Stomach smooth muscle (tissue), 2 donors: ENCODE measurements around the gene CHCT1.

Experiments used
- H3K27ac ChIP-seq: one replicate; pipeline ENCODE4 v1.7.0; 2013; ENCODE audit warnings: mild to moderate bottlenecking, low read length, inconsistent platforms
- H3K27me3 ChIP-seq, 2 donors: one replicate each; pipeline ENCODE4 v1.7.0; 2013; ENCODE audit warnings: low read length in 2 of 2; ENCODE audit not compliant: insufficient read depth in 2 of 2, control insufficient read depth in 1 of 2
- H3K36me3 ChIP-seq, 2 donors: one replicate each; pipeline ENCODE4 v1.7.0; 2013; ENCODE audit warnings: low read length in 2 of 2; ENCODE audit not compliant: control insufficient read depth in 2 of 2, insufficient read depth in 2 of 2
- H3K4me1 ChIP-seq: one replicate; pipeline ENCODE4 v1.7.0; 2013; ENCODE audit warnings: low read length; ENCODE audit not compliant: control insufficient read depth, insufficient read depth
- H3K4me3 ChIP-seq, 2 donors: one replicate each; pipeline ENCODE4 v1.7.0; 2013; ENCODE audit warnings: low read length in 2 of 2
- H3K9ac ChIP-seq, 2 donors: one replicate each; pipeline ENCODE4 v1.7.0; 2013; ENCODE audit warnings: low read length in 2 of 2, mild to moderate bottlenecking in 1 of 2
- H3K9me3 ChIP-seq, 2 donors: one replicate each; pipeline ENCODE4 v1.7.0; 2013; ENCODE audit warnings: low read length in 2 of 2; ENCODE audit not compliant: control insufficient read depth in 2 of 2
- donor health status: healthy.
- donor health status: Pancreatic carcinoma.

The CHCT1 gene

DNA sequence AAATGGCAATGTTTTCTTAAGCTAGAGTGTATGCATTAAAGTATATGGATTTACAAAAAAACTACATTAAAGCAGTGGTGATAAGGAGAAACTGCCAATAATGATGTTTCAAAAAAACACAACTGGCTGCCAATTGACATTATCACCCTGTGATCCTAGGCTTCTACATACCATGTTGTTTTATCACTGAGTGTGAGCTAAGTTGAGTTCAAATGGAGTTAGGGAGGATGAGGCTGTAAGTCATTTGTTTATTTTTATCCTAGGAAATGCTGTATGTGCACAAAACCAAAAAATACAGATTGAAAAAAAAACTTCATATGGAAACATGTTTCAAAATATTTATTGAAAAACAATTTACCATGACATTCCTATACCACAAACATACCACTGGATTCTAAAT lies 22.9 kb downstream of the CHCT1 start:
- H3K27me3 ChIP-seq = no peaks in the 10 kb centered on the region
- peaks cover 11 to 17% of the 10 kb centered on the region in 2 donors for H3K36me3 ChIP-seq

DNA sequence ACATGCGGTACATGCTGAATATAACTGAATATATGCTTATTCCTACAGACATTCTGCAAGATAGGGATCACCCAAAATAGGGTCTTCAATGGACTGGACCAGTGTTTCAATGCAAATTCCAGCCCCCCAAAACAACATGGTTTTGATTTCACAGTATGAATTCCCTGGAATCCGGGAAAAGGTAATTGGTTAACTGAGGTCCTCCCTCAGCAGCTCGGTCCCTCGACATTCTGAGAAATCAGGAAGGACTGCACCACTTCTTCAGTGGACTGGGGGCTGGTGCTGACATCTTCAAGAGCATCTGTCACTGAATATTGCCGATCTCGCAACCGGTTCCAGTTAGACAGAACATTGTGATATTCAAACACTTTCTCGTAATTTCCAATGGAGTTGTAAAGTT lies 25.1 kb downstream of the CHCT1 start:
- Histone ChIP-seq H3K9me3 (no peaks in the 10 kb centered on the region), H3K36me3 (peaks cover 14 to 26% of the 10 kb centered on the region in 2 donors), H3K4me3 (no peak overlapping the region), H3K27me3 (no peaks in the 10 kb centered on the region), H3K9ac (no peak overlapping the region), H3K4me1 (no peaks in the 10 kb centered on the region), H3K27ac (no peak overlapping the region)

More for the DNA sequence above, 22.9 kb downstream of the CHCT1 start:
- no peak overlapping the region for H3K9ac ChIP-seq
- H3K9me3 ChIP-seq = no peaks in the 10 kb centered on the region
- H3K27ac ChIP-seq = no peak overlapping the region
- H3K4me1 ChIP-seq = peaks cover 5% of the 10 kb centered on the region
- no peak overlapping the region for H3K4me3 ChIP-seq

DNA sequence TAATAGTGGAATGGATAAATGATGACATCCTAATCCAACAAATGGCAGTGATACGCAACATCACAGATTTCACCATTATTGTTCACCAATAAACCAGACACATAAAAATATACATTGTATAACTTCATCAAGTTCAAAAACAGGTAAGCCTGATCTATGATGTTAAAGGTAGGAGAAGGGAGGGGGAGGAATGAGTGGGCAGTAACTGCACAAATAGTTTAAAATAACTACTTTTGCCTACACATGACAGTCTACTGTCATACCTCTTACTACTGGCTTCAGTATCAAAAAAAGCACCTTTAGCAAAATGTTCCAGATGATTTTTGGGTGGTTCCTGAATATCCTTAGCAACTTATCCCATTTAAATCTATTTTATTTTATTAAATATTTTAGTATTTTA lies 28.8 kb downstream of the CHCT1 start:
- no peaks in the 10 kb centered on the region for H3K4me1 ChIP-seq
- H3K36me3 ChIP-seq = peaks cover 26 to 37% of the 10 kb centered on the region in 2 donors
- no peak overlapping the region for H3K9ac ChIP-seq
- no peak overlapping the region for H3K27ac ChIP-seq
- H3K4me3 ChIP-seq = no peak overlapping the region
- no peaks in the 10 kb centered on the region for H3K9me3 ChIP-seq
- H3K27me3 ChIP-seq = no peaks in the 10 kb centered on the region

DNA sequence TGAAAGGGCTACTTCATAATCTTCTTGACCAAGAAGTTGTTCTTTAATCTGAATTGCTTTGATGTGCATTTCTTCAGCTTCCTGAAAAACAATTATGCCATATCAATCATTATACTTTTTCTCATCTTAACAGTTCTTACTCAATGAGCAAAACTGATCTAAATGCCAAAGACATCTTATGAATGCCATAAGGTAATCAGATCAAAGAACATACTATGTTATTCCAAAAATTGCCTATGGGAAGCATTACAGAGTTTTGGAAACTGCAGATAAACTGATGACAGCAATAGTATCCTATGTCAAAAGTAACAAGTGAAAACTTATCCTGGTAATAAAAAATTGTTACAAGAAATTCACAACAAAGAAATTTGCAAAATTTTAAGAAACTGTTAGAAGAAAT lies 29.7 kb downstream of the CHCT1 start:
- H3K36me3 ChIP-seq = peaks cover 26 to 34% of the 10 kb centered on the region in 2 donors
- no peak overlapping the region for H3K4me3 ChIP-seq
- H3K9me3 ChIP-seq = no peaks in the 10 kb centered on the region
- H3K27ac ChIP-seq = no peak overlapping the region
- H3K27me3 ChIP-seq = no peaks in the 10 kb centered on the region
- no peak overlapping the region for H3K9ac ChIP-seq
- no peaks in the 10 kb centered on the region for H3K4me1 ChIP-seq

DNA sequence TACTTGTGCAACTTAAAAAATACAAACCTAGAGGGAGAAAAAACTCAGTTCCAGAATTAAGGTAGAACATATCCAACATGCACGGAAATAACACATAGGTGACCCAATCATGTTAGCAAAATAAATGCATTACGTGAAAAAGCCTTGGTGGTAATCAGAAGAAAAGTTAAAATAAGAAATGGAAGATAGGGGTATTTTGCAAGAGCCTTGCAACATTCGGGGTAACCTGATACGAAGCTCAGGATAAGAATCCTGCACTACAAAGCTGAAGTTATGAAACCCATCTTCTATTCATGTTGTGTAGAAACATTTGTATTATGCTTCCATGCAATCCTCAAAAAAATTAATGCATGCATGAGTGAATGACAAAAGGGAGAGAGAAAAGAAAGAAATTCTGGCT lies 33.1 kb downstream of the CHCT1 start:
- Histone ChIP-seq H3K27ac (no peak overlapping the region), H3K27me3 (no peaks in the 10 kb centered on the region), H3K9me3 (no peaks in the 10 kb centered on the region), H3K36me3 (peaks cover 28 to 44% of the 10 kb centered on the region in 2 donors), H3K4me3 (no peak overlapping the region), H3K4me1 (no peaks in the 10 kb centered on the region), H3K9ac (no peak overlapping the region)

DNA sequence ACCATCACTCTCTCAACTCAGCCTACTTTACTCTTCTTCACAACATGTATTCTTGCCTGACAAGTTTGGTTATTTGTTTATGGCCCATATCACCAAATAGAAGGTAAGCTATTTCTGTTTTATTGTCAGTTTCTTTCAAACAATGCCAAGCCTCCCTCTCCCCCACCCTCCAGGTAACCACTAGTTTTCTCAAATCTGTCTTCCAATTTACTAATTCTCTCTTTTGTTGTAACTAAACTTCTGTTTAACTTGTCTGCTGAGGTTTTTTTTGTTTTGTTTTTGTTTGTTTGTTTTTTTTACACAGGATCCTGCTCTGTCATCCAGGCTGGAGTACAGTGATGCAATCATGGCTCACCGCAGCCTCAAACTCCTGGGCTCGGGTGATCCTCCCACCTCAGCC lies 34.9 kb downstream of the CHCT1 start:
- H3K27me3 ChIP-seq = no peaks in the 10 kb centered on the region
- H3K9me3 ChIP-seq = no peaks in the 10 kb centered on the region
- H3K4me3 ChIP-seq = no peak overlapping the region
- no peak overlapping the region for H3K9ac ChIP-seq
- H3K36me3 ChIP-seq = peaks cover 35 to 40% of the 10 kb centered on the region in 2 donors
- H3K27ac ChIP-seq = no peak overlapping the region
- H3K4me1 ChIP-seq = no peaks in the 10 kb centered on the region

DNA sequence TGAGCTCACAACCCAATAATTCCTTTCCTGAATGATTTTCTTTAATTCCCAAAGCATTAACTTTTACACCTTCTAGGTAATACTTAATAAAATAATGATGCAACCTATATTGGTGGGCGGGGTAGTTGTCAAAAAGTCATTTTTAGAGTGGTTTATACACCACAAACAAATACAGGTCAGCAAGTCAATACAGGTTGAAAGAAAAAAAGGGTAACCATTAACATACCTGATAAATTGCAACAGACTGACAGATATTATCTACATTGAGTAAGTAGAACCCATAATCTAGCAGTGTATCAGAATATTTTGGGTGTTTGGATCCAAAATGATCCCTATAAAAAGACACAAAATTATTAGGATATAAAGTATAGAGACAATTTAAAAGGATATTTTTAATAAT lies 39.3 kb downstream of the CHCT1 start:
- H3K27ac ChIP-seq = no peak overlapping the region
- peaks cover 4% of the 10 kb centered on the region for H3K4me1 ChIP-seq
- H3K4me3 ChIP-seq = no peak overlapping the region
- no peaks in the 10 kb centered on the region for H3K27me3 ChIP-seq
- no peaks in the 10 kb centered on the region for H3K9me3 ChIP-seq
- no peak overlapping the region for H3K9ac ChIP-seq
- peaks cover 29 to 40% of the 10 kb centered on the region in 2 donors for H3K36me3 ChIP-seq

DNA sequence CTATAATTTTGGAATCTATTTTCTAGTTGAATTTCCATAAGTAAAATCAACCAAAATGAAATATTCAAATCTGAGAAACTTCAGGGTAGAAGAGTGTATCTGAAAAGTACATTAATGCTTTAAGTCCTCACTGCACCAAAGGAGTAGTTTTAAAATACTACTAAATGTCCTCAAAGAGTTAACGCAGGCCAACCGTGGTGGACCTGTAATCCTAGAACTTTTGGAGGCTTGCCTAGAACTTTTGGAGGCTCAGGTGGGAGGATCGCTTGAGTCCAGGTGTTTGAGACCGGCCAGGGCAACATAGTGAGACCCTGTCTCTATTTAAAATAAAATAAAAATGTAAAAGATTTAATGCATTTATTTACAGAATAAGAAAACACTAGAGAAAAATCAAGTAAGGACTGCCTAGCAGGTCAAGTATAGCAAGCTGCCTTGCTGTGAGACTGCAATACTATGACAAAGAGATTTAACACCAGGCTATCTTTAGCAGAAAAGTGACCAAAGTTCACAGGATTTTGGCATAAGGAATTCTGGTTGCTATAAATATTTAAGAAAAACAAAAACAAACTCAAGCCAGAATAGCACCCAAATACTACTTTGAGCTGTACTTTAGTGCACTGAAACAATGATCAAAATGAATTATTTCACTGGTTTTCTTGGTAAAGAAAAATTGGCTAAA lies 41.0 kb downstream of the CHCT1 start:
- Histone ChIP-seq H3K9ac (no peak overlapping the region), H3K4me3 (no peak overlapping the region), H3K27me3 (no peaks in the 10 kb centered on the region), H3K4me1 (peaks cover 4% of the 10 kb centered on the region), H3K27ac (no peak overlapping the region), H3K36me3 (peaks cover 25 to 32% of the 10 kb centered on the region in 2 donors), H3K9me3 (no peaks in the 10 kb centered on the region)

DNA sequence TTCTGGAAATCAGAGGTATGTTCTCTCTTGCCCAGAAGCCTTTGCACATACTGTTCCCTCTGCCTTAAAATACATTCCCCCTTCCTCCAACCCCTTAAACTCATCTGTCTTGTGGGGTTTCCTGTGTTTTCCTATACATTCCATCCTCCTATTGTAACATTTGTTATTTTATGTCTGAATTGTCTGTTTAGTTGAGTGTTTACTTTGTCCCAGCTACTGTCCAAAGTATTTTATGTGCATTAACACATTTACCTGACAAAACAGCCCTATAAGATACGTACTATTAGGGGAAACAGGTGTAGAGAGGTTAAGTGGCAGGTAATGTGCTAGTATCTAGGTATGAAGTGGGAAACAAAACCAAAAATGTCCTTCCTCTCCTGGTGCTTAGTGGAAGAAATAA lies 42.1 kb downstream of the CHCT1 start:
- Histone ChIP-seq H3K4me3 (no peak overlapping the region), H3K9ac (no peak overlapping the region), H3K36me3 (peaks cover 22 to 29% of the 10 kb centered on the region in 2 donors), H3K4me1 (peaks cover 5% of the 10 kb centered on the region), H3K27ac (no peak overlapping the region), H3K27me3 (no peaks in the 10 kb centered on the region), H3K9me3 (no peaks in the 10 kb centered on the region)

DNA sequence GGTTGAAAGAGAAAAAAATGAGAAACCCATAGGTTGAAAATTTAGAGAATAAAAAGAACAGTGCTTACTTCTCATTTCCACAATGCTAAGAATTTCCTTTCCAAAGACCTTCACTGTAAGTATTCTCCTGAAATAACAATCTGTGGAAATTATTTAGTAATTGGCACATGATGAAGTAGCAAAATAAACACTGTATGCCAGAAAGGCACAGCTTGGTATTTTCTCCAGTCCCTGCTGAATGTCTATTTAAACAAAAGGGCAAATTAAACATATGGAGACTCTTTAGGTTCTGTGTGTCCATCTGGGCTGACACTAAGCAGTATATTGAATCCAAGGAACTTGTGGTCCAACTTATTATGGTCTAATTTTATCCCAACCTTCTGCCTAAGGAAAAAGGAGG lies 46.1 kb downstream of the CHCT1 start:
- peaks cover 6 to 22% of the 10 kb centered on the region in 2 donors for H3K36me3 ChIP-seq
- no peak overlapping the region for H3K9ac ChIP-seq
- no peak overlapping the region for H3K27ac ChIP-seq
- H3K4me3 ChIP-seq = no peak overlapping the region
- no peaks in the 10 kb centered on the region for H3K27me3 ChIP-seq
- H3K4me1 ChIP-seq = peaks cover 6% of the 10 kb centered on the region
- no peaks in the 10 kb centered on the region for H3K9me3 ChIP-seq

DNA sequence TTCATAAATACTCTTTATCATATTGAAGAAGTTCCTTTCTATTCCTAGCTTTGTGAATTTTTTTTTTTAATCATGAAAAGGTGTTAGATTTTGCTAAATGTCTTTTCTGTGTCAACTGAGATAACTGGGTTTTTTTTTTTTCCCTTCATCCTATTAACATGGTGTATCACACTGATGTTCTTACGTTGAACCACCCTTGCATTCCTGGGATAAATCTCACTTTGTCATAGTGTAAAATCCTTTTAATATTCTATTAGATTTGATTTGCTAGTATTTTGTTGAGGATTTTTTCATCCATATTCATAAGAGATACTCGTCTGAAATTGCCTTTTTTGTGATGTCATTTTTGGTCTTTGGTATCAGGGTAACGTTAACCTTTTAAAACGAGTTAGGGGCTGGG lies 49.2 kb downstream of the CHCT1 start:
- Histone ChIP-seq H3K4me1 (peaks cover 5% of the 10 kb centered on the region), H3K27me3 (no peaks in the 10 kb centered on the region), H3K36me3 (peaks cover 0 to 5% of the 10 kb centered on the region in 2 donors), H3K9me3 (no peaks in the 10 kb centered on the region), H3K4me3 (no peak overlapping the region), H3K9ac (no peak overlapping the region), H3K27ac (no peak overlapping the region)
